ENCODE data around the gene C19orf53.
"Not testable (repeated sequence)": the region's sequence is repeated elsewhere in the genome, so short reads cannot be mapped to it uniquely, and the experiment has no call there.

C19orf53 gene

GRCh38 chr19:13762635-13763235 is 11.5 kb upstream of the C19orf53 start:
- in situ Hi-C loops (cut with MboI; ENCODE audit: low sequenced_read_pairs) = no loop called here

- in situ Hi-C loops (cut with MboI; ENCODE audit: low sequenced_read_pairs) = no loop called here
Observed at GRCh38 chr19:13763265-13763664, 11.0 kb upstream of the C19orf53 start.

DNA sequence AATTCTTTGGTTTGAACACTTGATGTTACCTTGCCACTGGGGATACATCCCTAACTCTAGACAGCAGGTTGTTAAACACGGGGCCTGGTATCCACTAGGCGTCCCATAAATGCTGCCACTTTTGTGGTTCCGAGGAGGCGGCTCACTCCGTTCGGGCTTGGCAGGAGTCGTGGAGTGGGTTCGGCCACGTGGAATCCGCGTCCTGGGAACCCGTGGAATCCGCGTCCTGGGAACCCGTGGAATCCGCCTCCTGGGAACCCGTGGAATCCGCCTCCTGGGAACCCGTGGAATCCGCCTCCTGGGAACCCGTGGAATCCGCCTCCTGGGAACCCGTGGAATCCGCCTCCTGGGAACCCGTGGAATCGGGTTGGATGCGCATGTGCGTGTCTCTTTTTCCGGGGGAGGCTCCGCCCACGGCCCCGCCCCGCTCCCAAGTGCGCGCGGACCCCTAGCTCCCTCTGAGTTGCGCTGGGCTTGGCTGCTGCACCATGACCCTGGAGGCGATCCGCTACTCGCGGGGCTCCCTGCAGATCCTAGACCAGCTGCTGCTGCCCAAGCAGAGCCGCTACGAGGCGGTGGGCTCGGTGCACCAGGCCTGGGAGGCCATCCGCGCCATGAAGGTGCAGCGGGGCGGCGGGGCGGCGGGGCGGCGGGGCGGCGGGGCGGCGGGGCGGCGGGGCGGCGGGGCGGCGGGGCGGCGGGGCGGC is 10.0 kb upstream of the C19orf53 start, which contains the start of gene MRI1:
Gene MRI1, plus strand, starts transcription at position 422 of the 707 bp plus-strand sequence. Its CDS starts 67 bp downstream, at position 489.
- in situ Hi-C loops (cut with MboI; ENCODE audit: low sequenced_read_pairs) = no loop called here

GRCh38 chr19:13764821-13765394 is 9.3 kb upstream of the C19orf53 start:
- in situ Hi-C loops (cut with MboI; ENCODE audit: low sequenced_read_pairs) = no loop called here

DNA sequence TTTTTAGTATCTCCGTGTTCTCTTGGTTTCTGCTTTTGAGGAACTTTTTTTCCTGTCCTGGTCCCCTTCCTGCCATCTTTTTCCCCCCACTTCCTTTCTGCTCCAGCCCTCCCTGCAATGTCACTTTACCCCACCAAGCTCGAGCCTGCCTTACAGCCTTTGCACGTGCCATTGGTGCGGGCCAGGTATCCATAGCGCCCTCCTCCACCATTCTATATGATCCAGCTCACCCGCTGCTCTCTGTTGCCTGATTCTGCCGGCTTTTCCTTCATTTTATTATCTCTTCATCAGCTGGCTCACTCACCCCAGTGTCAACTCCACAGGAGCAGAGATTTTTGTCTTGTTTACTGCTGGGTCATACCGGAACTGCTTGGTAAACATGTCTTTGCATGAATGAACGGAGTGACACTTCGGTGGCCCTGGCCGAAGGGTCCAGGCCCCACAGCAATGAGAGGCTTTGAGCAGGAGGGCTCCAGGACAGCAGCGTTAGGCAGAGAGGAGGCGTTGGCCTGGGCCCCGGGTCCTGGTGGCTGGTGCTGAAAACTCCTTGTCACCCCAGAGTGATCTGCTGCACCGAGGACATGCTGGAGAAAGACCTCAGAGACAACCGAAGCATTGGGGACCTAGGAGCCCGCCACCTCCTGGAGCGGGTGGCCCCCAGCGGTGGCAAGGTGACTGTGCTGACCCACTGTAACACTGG is 8.7 kb upstream of the C19orf53 start:
- in situ Hi-C loops (cut with MboI; ENCODE audit: low sequenced_read_pairs) = no loop called here

GRCh38 chr19:13766095-13766481 is 8.2 kb upstream of the C19orf53 start:
- in situ Hi-C loops (cut with MboI; ENCODE audit: low sequenced_read_pairs) = no loop called here

- in situ Hi-C loops (cut with MboI; ENCODE audit: low sequenced_read_pairs) = no loop called here
Observed at GRCh38 chr19:13768510-13768909, 5.7 kb upstream of the C19orf53 start.

- in situ Hi-C loops (cut with MboI; ENCODE audit: low sequenced_read_pairs) = no loop called here
Observed at GRCh38 chr19:13770013-13770635, 4.1 kb upstream of the C19orf53 start.

DNA sequence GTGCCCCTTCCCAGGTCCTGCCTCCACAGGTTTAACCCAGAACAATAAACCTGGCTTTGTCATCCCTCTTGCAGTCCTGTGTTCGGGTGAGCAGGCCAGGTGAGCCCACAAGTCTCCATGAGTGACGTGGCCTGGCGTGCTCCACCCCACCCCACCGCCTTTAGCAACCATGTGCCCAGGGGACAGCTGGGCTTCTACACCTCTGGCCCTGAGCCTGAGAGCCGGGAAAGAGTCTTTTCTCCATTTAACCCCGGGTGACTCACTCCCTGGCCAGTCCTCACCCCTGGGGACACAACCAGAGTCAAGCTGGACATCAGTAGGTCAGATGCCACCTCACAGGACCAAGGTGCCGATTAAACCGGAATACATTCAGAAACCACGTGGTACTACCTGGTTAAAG is 4.1 kb downstream of the C19orf53 start:
- in situ Hi-C loops (cut with MboI; ENCODE audit: low sequenced_read_pairs) = no loop called here

DNA sequence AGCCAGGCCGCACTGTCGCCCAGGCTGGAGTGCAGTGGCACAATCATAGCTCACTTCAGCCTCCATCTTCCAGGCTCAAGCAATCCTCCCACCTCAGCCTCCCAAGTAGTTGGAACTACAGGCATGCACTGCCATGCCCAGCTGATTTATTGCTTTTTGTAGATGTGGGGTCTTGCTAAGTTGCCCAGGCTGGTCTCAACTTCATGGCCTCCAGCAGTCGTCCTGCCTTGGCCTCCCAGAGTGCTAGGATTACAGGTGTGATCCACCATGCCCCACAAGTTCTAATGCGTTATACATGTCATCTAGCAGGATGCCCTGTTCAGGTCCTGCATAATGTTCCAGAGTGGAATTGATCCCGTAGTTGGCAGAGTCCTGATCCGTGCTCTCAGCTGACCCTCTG is 4.6 kb downstream of the C19orf53 start:
- in situ Hi-C loops (cut with MboI; ENCODE audit: low sequenced_read_pairs) = no loop called here

GRCh38 chr19:13779794-13780193 is 5.5 kb downstream of the C19orf53 start:
- in situ Hi-C loops (cut with MboI; ENCODE audit: low sequenced_read_pairs) = loop anchor here (5.0 kb wide), 1 partner anchor 83 kb away; no protein-coding TSS in a partner anchor

DNA sequence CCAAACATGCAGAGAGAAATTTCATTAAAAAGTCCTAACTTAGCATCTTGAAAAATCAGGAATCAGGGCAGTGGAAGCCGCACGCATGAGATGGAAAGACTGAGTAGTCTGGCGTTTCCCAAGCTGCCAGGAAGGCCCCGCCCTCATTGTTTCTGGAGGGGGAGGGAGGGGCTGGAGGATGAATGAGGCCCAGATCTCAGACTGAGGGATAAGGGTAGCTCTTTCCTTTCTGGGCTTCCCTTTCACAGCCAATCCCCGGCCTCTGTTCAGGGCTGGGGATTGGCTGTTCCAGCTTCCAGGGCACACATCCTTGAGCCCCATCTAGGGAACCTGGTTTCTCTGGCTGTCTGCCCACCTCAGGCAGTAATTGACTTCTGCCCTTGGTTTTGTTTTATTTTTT is 7.3 kb downstream of the C19orf53 start:
- in situ Hi-C loops (cut with MboI; ENCODE audit: low sequenced_read_pairs) = loop anchor here (5.0 kb wide), 1 partner anchor 81 kb away; no protein-coding TSS in a partner anchor

- in situ Hi-C loops (cut with MboI; ENCODE audit: low sequenced_read_pairs) = loop anchor here (5.0 kb wide), 1 partner anchor 80 kb away; no protein-coding TSS in a partner anchor
Observed at GRCh38 chr19:13782537-13782936, 8.3 kb downstream of the C19orf53 start.

DNA sequence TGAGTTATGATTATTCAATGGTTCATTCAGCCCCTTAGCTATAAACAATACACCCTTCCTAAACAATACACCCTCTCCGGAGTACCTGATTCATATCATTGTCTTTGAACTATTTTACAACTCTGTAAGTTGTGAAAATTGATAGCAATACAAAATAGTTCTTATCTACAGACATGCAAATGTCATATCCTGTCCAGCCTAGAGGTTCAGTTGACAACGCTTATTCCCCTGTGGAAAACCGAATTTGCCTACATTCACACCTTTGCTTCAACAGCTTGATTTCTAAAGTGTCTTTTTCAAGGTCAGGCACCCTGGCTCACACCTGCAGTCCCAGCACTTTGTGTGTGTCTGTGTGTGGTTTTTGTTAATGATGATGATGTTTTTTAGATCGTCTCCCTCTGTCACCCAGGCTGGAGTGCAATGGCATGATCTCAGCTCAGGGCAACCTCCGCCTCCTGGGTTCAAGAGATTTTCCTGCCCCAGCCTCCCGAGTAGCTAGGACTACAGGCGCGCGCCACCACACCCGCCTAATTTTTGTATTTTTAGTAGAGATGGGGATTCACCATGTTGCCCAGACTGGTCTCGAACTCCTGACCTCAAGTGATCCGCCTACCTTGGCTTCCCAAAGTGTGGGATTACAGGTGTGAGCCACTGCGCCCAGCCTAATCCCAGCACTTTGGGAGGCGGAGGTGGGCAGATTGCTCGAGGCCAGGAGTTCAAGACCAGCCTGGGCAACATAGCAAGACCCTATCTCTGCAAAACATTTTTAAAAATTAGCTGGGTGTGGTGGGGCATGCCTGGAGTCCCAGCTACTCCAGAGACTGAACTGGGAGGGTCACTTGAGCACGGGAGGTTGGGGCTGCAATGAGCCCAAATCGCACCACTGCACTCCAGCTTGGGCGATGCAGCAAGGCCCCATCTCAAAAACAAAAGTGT is 9.6 kb downstream of the C19orf53 start:
- in situ Hi-C loops (cut with MboI; ENCODE audit: low sequenced_read_pairs) = loop anchor here (5.0 kb wide), 1 partner anchor 78 kb away; no protein-coding TSS in a partner anchor

- in situ Hi-C loops (cut with MboI; ENCODE audit: low sequenced_read_pairs) = loop anchor here (5.0 kb wide), 1 partner anchor 77 kb away; no protein-coding TSS in a partner anchor
Observed at GRCh38 chr19:13784731-13785452, 10.6 kb downstream of the C19orf53 start.

- in situ Hi-C loops (cut with MboI; ENCODE audit: low sequenced_read_pairs) = no loop called here
Observed at GRCh38 chr19:13788991-13789390, 14.7 kb downstream of the C19orf53 start.

- in situ Hi-C loops (cut with MboI; ENCODE audit: low sequenced_read_pairs) = no loop called here
Observed at GRCh38 chr19:13790354-13790753, 16.1 kb downstream of the C19orf53 start.

DNA sequence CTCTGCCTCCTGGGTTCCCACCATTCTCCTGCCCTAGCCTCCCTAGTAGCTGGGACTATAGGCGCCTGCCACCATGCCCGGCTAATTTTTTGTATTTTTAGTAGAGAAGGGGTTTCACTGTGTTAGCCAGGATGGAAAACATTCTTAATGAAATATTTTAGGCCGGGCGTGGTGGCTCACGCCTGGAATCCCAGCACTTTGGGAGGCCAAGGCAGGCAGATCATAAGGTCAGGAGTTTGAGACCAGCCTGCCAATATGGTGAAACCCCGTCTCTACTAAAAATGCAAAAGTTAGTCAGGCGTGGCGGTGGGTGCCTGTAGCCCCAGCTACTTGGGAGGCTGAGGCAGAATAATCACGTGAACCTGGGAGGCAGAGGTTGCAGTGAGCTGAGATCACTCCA is 19.1 kb downstream of the C19orf53 start:
- in situ Hi-C loops (cut with MboI; ENCODE audit: low sequenced_read_pairs) = not testable (repeated sequence)

DNA sequence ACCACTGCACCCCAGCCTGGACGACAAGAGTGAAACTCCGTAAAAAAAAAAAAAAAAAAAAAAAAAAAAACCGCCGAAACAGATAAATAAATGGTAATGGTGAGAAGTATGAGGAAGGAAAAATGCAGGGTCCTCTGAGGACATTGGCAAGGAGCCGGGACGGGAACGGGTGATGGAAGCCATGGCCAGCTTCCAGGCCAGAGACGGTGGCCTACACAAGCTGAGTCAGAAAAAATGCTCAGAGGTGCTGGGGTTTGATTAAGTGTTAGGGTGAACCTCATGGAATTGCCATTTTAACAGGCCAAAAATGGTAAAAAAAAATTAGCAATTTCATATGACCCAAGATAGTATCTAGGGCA is 20.1 kb downstream of the C19orf53 start:
- in situ Hi-C loops (cut with MboI; ENCODE audit: low sequenced_read_pairs) = no loop called here
